RWPE2 (cell line): ENCODE measurements around the gene HPF1.

Experiments used
- ATAC-seq: fragments of 200-7000 bp; cut with Tn5 transposase; 3 replicates; pipeline ENCODE4 v1.9.1; 2021; ENCODE audit warnings: low read depth
- DNase-seq: peaks from one replicate; pipeline ENCODE4 v3.0.0-alpha.2; 2020; ENCODE audit warnings: low spot score
- H3K27ac ChIP-seq: fragments of 450-650 bp; 2 replicates; pipeline ENCODE4 v1.5.1; 2017; ENCODE audit warnings: mild to moderate bottlenecking; ENCODE audit not compliant: poor library complexity, severe bottlenecking
- H3K27me3 ChIP-seq: fragments of 250-450 bp; sonication (Bioruptor Pico); 2 replicates; pipeline ENCODE4 v1.5.1; 2021; ENCODE audit warnings: mild to moderate bottlenecking, moderate library complexity; ENCODE audit not compliant: insufficient read depth, poor library complexity, severe bottlenecking
- H3K36me3 ChIP-seq: fragments of 250-450 bp; sonication (Bioruptor Pico); 2 replicates; pipeline ENCODE4 v1.5.1; 2020; ENCODE audit warnings: low read depth, mild to moderate bottlenecking, moderate library complexity
- H3K4me1 ChIP-seq: fragments of 250-450 bp; sonication (Bioruptor Pico); 2 replicates; pipeline ENCODE4 v1.5.1; 2021; ENCODE audit warnings: mild to moderate bottlenecking, moderate library complexity; ENCODE audit not compliant: insufficient read depth, poor library complexity, severe bottlenecking
- H3K4me3 ChIP-seq: fragments of 250-450 bp; sonication (Bioruptor Pico); 2 replicates; pipeline ENCODE4 v1.5.1; 2021; ENCODE audit warnings: mild to moderate bottlenecking, moderate library complexity; ENCODE audit not compliant: severe bottlenecking
- H3K9me3 ChIP-seq: fragments of 250-450 bp; sonication (Bioruptor Pico); 2 replicates; pipeline ENCODE4 v1.5.1; 2021; ENCODE audit warnings: mild to moderate bottlenecking, moderate library complexity; ENCODE audit not compliant: severe bottlenecking
- TF ChIP-seq, protein P1 (sequence below): fragments of 450-650 bp; IDR thresholded peaks from one replicate; pipeline ENCODE4 v1.5.1; 2017; ENCODE audit warnings: mild to moderate bottlenecking, moderate library complexity; ENCODE audit not compliant: poor library complexity, severe bottlenecking

HPF1 gene

DNA sequence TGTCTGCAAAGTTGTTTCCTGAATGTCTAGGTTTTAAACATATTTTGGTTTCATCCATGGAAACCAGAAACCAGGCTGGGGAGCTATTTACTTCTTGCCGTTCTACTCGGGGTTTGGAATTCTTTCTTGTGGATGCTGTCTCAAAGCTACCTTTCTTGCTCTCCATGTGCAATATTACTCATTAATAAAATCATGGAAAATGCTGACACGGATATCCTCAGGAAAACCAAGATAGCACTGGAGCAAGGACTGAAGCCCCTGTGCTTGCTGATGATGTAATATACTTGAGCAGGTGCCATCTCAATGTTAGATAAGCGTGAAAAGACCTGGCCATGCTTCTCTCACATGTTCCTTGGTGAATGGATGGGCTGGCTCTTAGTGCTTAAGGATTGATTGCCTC is 41.5 kb upstream of the HPF1 start:
- Histone ChIP-seq H3K4me3 (no peak overlapping the region), H3K9me3 (no peaks in the 10 kb centered on the region), H3K36me3 (no peaks in the 10 kb centered on the region), H3K4me1 (peaks cover 9% of the 10 kb centered on the region), H3K27me3 (no peaks in the 10 kb centered on the region), H3K27ac (no peak overlapping the region)
- no peak for ATAC-seq
- TF ChIP-seq, protein P1, sequence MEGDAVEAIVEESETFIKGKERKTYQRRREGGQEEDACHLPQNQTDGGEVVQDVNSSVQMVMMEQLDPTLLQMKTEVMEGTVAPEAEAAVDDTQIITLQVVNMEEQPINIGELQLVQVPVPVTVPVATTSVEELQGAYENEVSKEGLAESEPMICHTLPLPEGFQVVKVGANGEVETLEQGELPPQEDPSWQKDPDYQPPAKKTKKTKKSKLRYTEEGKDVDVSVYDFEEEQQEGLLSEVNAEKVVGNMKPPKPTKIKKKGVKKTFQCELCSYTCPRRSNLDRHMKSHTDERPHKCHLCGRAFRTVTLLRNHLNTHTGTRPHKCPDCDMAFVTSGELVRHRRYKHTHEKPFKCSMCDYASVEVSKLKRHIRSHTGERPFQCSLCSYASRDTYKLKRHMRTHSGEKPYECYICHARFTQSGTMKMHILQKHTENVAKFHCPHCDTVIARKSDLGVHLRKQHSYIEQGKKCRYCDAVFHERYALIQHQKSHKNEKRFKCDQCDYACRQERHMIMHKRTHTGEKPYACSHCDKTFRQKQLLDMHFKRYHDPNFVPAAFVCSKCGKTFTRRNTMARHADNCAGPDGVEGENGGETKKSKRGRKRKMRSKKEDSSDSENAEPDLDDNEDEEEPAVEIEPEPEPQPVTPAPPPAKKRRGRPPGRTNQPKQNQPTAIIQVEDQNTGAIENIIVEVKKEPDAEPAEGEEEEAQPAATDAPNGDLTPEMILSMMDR, result no peak
- DNase-seq, result no peak

DNA sequence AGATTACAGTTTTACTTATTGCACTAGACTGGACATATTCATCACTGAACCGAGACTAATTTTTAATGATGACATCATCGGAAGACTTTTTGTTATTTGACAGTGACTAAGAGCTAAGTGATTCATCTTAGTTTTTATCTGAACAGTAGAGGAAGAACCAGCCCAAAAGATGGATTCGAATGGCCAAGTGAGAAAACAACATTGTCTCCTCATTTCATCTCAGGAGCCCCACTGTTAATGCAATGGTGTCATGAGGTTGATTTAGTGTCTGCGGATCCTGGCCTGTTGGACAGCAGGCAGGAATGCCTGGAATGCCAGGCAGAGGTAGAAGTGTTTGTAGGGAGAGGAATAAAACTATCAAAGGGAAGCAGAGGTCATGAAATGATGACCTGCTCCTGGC is 37.8 kb upstream of the HPF1 start:
- no peak overlapping the region for H3K27ac ChIP-seq

DNA sequence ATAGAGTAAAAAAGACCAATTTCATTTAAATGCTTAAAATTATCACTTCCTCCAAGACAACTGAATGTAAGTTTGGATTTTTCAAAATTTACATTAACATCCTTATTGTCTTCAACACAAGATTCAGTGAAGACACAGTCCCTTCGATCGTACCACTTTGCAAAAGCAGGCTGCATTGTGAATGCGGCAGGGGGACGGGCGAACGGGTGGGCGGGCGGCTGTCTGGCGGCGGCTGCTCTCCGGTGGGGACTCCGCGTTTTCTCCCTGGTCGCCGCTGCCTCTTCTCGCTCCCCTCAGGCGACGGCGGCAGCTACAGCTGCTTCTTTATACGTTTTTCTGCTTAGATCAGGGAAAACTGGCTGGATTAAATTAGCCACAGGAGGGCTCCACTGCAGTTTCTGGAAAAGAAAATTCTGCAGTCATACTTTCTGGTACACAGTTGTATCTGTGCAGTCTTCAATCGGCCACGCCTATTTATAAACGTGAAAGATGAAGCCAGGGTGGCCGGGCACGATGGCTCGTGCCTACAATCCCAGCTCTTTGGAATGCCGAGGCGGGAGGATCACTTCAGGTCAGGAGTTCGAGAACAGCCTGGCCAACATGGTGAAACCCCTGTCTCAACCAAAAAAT is 33.9 kb upstream of the HPF1 start:
- Histone ChIP-seq H3K27ac (no peak overlapping the region), H3K4me1 (peaks cover 15% of the 10 kb centered on the region), H3K9me3 (no peaks in the 10 kb centered on the region), H3K27me3 (no peaks in the 10 kb centered on the region), H3K36me3 (no peaks in the 10 kb centered on the region), H3K4me3 (peak overlapping the region; percentile 18)
- TF ChIP-seq, protein P1, result peak; percentile 81
- DNase-seq, result peak; percentile 42
- peak; percentile 77 for ATAC-seq

More for the DNA sequence above, 37.8 kb upstream of the HPF1 start:
- DNase-seq, result no peak
- no peak overlapping the region for H3K4me3 ChIP-seq
- no peaks in the 10 kb centered on the region for H3K27me3 ChIP-seq
- TF ChIP-seq, protein P1, result no peak
- peak; percentile 48 for ATAC-seq
- H3K4me1 ChIP-seq, result peaks cover 15% of the 10 kb centered on the region
- no peaks in the 10 kb centered on the region for H3K36me3 ChIP-seq
- H3K9me3 ChIP-seq, result no peaks in the 10 kb centered on the region

DNA sequence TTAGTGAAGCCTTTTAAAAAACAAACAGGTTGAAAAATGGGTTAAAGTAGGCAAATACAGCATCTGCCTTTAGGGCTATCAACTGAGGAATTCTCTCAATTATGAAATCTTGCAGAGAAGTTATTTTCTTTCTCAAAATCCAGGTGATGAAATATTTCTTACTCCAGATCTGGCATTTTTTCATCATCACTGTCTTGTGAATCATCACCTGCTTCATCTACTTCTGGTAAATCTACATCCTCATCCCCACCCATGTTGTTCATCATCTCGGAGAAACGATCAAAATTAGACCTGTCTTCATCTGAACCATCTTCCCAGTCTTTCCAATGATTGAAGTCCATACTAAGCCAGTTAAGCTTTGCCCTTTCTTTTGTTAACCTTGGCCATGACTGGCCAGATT is 33.3 kb upstream of the HPF1 start:
- no peaks in the 10 kb centered on the region for H3K27me3 ChIP-seq

More for the DNA sequence above, 33.3 kb upstream of the HPF1 start:
- Histone ChIP-seq H3K9me3 (no peaks in the 10 kb centered on the region), H3K27ac (no peak overlapping the region), H3K36me3 (no peaks in the 10 kb centered on the region), H3K4me1 (peaks cover 15% of the 10 kb centered on the region), H3K4me3 (peak overlapping the region; percentile 18)
- no peak for DNase-seq
- TF ChIP-seq, protein P1, result no peak
- peak; percentile 78 for ATAC-seq
